NOMO-1 (cell line): ENCODE measurements around the gene CAND1.

Source experiments
- DNase-seq, 2 experiments: peaks; one replicate each; lab custom pipeline; 2025; ENCODE audit not compliant: unreplicated experiment in 2 of 2; lab: John Stamatoyannopoulos, UW

The CAND1 gene

GRCh38 chr12:67268896-67269632 lies at the start of gene CAND1:
Gene CAND1 (plus strand): TSS chr12:67269358. CDS start chr12:67269718, 360 bp downstream.
- peak; percentile 96 for DNase-seq

- DNase-seq = peak in 1 of 2 experiments; percentile 1
These were observed 49.1 kb upstream of the CAND1 start for GRCh38 chr12:67220065-67220464.

- DNase-seq = no peak
These were observed 46.9 kb upstream of the CAND1 start for GRCh38 chr12:67222302-67222701.

GRCh38 chr12:67223225-67223624 lies 45.9 kb upstream of the CAND1 start:
- no peak for DNase-seq

GRCh38 chr12:67237231-67237630 lies 31.9 kb upstream of the CAND1 start:
- no peak for DNase-seq

- no peak for DNase-seq
These were observed 30.1 kb upstream of the CAND1 start for GRCh38 chr12:67239061-67239460.

- no peak for DNase-seq
These were observed 27.7 kb upstream of the CAND1 start for GRCh38 chr12:67241482-67241881.

GRCh38 chr12:67243260-67243659 lies 25.9 kb upstream of the CAND1 start:
- DNase-seq = no peak

- DNase-seq = no peak
These were observed 23.6 kb upstream of the CAND1 start for GRCh38 chr12:67245571-67245970.

- DNase-seq = no peak
These were observed 18.1 kb upstream of the CAND1 start for GRCh38 chr12:67251012-67251411.

- DNase-seq = no peak
These were observed 14.7 kb upstream of the CAND1 start for GRCh38 chr12:67254372-67255026.

GRCh38 chr12:67256649-67257048 lies 12.5 kb upstream of the CAND1 start:
- no peak for DNase-seq

GRCh38 chr12:67263471-67263870 lies 5.7 kb upstream of the CAND1 start:
- DNase-seq = no peak

GRCh38 chr12:67268335-67268895 lies 743 bp upstream of the CAND1 start:
- DNase-seq = peak; percentile 95 to 99

GRCh38 chr12:67269633-67270573 lies 745 bp downstream of the CAND1 start:
- peak; percentile 15 to 46 for DNase-seq

GRCh38 chr12:67270622-67271021 lies 1.5 kb downstream of the CAND1 start:
- DNase-seq = no peak

GRCh38 chr12:67271976-67272375 lies 2.8 kb downstream of the CAND1 start:
- no peak for DNase-seq

- DNase-seq = no peak
These were observed 5.0 kb downstream of the CAND1 start for GRCh38 chr12:67274186-67274585.

GRCh38 chr12:67275380-67275913 lies 6.3 kb downstream of the CAND1 start:
- no peak for DNase-seq

GRCh38 chr12:67276421-67276820 lies 7.3 kb downstream of the CAND1 start:
- DNase-seq = no peak

- DNase-seq = no peak
These were observed 10.5 kb downstream of the CAND1 start for GRCh38 chr12:67279637-67280036.
